Uterus (tissue), 4 donors: ENCODE data around the gene ANP32A. TPM values are rescaled to one million over a fixed set of nuclear protein-coding genes. Genes with fewer than 3 reads are reported as not detected.

Experiments used
- DNase-seq, 2 donors: peaks; one replicate each; pipeline ENCODE4 v3.0.0-alpha.2; 2019 to 2020
- H3K27ac ChIP-seq, 2 donors: fragments of 200-600 bp; sonication (generic); 1 replicate in 1 of 2; 2 replicates in 1 of 2; pipeline ENCODE4 v1.5.1; 2016 to 2018
- H3K27me3 ChIP-seq, 2 donors: fragments of 200-600 bp; sonication (generic); one replicate each; pipeline ENCODE4 v1.5.1; 2018 to 2019; ENCODE audit warnings: control low read depth in 1 of 2
- H3K36me3 ChIP-seq, 2 donors: fragments of 200-600 bp; sonication (generic); one replicate each; pipeline ENCODE4 v1.5.1; 2019; ENCODE audit warnings: control low read depth in 1 of 2
- H3K4me1 ChIP-seq, 2 donors: fragments of 200-600 bp; sonication (generic); one replicate each; pipeline ENCODE4 v1.5.1; 2018 to 2019; ENCODE audit warnings: control low read depth in 1 of 2
- H3K4me3 ChIP-seq, 2 donors: fragments of 200-600 bp; sonication (generic); 1 replicate in 1 of 2; 2 replicates in 1 of 2; pipeline ENCODE4 v1.5.1; 2018 to 2019; ENCODE audit warnings: mild to moderate bottlenecking in 1 of 2
- H3K9me3 ChIP-seq, 2 donors: fragments of 200-600 bp; sonication (generic); one replicate each; pipeline ENCODE4 v1.5.1; 2019; ENCODE audit warnings: control low read depth in 1 of 2
- POLR2A ChIP-seq, 2 donors: fragments of 450-650 bp; IDR thresholded peaks; one replicate each; pipeline ENCODE4 v1.6.1; 2016; ENCODE audit warnings: antibody characterized with exemption in 2 of 2, mild to moderate bottlenecking in 1 of 2, moderate library complexity in 1 of 2
- intact Hi-C: fragments of 100-400 bp; cut with DNase I; formaldehyde crosslinking; loops from one replicate; pipeline ENCODE4 v1.15.1; 2023; ENCODE audit warnings: low total_unique reads
- total RNA-seq, 4 donors: library from RNA; depleted of rRNA in 3 of 4; stranded (reverse); fragments of >200 nt in 3 of 4; gene quantifications; one replicate each; pipeline versions ENCODE4 v1.1.0 to v1.2.4, GENCODE V29; 2014 to 2023
- TF ChIP-seq, protein P1 (sequence below), 4 experiments: fragments of 200-600 bp in 2 of 4; fragments of 450-650 bp in 2 of 4; sonication (generic) in 2 of 4; IDR thresholded peaks; one replicate each; pipeline ENCODE4 v1.5.1; 2016 to 2019; ENCODE audit warnings: antibody characterized with exemption in 4 of 4, mild to moderate bottlenecking in 2 of 4, moderate library complexity in 1 of 4
- donor health status: DM: yes; HTN: yes; CAD: no.

ANP32A gene
- total RNA-seq, 4 donors from 2014 or later, result 32.1 to 117 (median 105) TPM

DNA sequence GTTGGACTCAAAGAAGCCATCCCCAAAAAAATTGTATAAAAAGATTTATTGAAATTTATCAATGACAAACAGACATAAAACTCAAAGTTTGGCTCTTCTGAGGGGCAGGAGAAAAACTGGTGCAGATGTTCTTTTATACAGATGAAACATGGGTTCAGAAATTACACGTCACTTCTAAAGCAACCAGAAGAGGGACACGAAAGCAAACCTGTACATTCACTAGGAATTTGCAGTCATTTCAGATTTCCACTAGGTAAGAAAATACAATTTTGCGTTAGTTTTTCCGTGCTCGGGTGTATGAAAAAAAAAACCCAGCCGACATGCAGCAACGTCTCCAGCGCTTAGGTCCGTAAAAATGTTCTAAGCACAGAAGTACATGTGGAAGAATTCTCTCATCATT is 41.8 kb downstream of the ANP32A start:
- TF ChIP-seq POLR2A (IDR thresholded peaks at IDR 0.05), result no peak
- TF ChIP-seq, protein P1, sequence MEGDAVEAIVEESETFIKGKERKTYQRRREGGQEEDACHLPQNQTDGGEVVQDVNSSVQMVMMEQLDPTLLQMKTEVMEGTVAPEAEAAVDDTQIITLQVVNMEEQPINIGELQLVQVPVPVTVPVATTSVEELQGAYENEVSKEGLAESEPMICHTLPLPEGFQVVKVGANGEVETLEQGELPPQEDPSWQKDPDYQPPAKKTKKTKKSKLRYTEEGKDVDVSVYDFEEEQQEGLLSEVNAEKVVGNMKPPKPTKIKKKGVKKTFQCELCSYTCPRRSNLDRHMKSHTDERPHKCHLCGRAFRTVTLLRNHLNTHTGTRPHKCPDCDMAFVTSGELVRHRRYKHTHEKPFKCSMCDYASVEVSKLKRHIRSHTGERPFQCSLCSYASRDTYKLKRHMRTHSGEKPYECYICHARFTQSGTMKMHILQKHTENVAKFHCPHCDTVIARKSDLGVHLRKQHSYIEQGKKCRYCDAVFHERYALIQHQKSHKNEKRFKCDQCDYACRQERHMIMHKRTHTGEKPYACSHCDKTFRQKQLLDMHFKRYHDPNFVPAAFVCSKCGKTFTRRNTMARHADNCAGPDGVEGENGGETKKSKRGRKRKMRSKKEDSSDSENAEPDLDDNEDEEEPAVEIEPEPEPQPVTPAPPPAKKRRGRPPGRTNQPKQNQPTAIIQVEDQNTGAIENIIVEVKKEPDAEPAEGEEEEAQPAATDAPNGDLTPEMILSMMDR (IDR thresholded peaks at IDR 0.05), result no peak
- Histone ChIP-seq H3K36me3 (no peaks in the 10 kb centered on the region), H3K27ac (no peak overlapping the region), H3K4me1 (no peaks in the 10 kb centered on the region), H3K9me3 (no peaks in the 10 kb centered on the region), H3K4me3 (no peak overlapping the region), H3K27me3 (no peaks in the 10 kb centered on the region)
- intact Hi-C loops, result no loop called here
- DNase-seq, result no peak

DNA sequence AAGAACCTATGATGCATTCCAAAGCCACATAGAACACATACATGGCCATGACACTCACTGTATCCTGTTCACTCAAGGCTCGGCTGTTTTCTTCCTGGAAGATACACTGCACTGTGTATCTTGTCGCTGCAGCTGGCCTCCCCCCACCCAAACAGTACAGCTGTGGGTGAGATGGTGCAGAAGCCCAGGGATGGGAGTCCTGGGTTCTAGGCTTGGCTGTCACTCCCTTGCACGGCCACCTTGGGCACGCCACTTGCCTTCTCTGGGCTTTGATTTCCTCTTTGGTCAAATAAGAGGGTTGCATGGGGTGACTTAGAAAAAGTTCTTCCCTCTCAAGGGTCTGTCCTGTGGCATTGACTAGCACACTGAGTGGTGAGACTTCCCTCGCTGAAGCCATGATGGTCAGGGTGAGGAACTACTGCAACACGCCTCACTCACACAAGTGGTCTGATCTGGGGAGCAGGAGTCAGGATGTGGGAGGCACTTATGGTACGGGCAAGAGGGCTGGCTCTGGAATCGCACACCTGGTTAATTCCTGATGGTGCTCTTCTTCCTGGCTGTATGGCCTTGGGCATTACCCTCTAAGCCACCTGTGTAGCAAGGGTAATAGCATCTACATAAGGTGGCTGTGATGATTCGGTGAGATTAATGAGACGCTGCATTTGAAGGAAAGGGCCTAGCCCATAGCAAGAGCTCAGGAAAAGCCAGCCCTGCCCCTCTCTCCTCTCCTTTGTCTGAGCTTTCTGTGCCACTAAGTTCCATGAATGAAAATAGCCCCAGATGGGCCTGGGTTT is 44.0 kb downstream of the ANP32A start:
- TF ChIP-seq, protein P1 (IDR thresholded peaks at IDR 0.05), result no peak
- Histone ChIP-seq H3K4me3 (no peak overlapping the region), H3K36me3 (no peaks in the 10 kb centered on the region), H3K9me3 (no peaks in the 10 kb centered on the region), H3K4me1 (no peaks in the 10 kb centered on the region), H3K27ac (peak overlapping the region in 1 of 2 donors; percentile 46), H3K27me3 (no peaks in the 10 kb centered on the region)
- DNase-seq, result no peak
- intact Hi-C loops, result no loop called here

DNA sequence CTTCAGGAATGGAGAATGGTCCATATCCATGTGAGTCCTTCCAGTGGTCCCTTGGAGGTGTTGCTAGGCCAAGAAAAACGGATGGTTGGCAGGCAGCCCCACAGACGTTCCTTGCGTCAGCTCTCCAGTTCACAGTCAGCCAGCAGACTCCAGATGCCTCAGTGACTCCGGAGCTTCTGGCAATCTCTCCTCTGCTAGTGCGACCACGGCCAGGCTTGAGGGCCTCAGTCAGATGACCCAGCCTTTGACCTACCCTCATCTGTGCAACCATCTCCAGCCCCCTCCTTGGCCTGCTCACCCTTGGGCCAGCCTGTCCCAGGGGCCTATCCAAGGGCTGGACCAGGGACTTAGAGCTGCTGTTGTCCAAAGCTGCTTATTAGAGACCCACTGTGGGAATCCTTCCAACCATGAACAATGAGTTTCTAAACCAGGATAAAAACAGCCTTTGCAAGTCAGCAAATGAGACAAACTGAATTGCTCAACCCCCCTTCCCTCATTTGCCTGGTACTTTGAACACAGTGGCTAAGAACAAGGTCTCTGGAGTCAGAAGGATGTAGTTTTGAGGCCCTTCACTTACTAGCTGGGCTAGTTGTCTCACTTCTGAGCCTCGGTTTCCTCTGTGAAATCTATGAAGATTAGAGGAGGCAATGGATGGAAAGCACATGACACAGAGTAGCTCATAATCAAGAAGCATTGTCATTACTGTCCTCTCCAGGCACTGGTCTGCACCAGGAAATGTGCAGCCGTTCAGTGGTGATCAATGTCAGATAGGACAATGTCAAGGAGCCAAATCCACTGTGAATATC is 44.8 kb downstream of the ANP32A start:
- Histone ChIP-seq H3K27ac (peak overlapping the region in 1 of 2 donors; percentile 46), H3K36me3 (no peaks in the 10 kb centered on the region), H3K9me3 (no peaks in the 10 kb centered on the region), H3K27me3 (no peaks in the 10 kb centered on the region), H3K4me1 (no peaks in the 10 kb centered on the region), H3K4me3 (no peak overlapping the region)
- intact Hi-C loops, result no loop called here
- TF ChIP-seq, protein P1 (IDR thresholded peaks at IDR 0.05), result no peak
- no peak for TF ChIP-seq POLR2A (IDR thresholded peaks at IDR 0.05)
- DNase-seq, result peak; percentile 84 to 86

DNA sequence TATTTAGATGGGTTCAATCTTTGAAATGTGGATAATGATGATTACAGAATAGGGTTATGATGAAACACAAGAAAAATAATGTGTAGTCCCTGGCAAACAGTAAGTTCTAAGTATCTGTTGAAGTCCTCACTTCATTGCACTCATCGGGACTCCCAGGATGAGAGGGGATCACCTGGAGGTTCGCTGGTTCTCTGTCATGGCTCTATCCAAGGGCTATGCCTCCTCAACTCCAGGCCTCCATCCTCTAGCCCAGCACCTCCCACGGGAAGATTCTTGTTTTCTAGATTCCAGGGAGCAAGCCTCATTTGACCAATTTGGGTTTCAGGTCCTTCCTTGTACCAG is 45.5 kb downstream of the ANP32A start:
- H3K9me3 ChIP-seq, result no peaks in the 10 kb centered on the region
- H3K27me3 ChIP-seq, result no peaks in the 10 kb centered on the region
- no peak for TF ChIP-seq POLR2A (IDR thresholded peaks at IDR 0.05)
- TF ChIP-seq, protein P1 (IDR thresholded peaks at IDR 0.05), result no peak
- peak overlapping the region in 1 of 2 donors; percentile 46 for H3K27ac ChIP-seq
- no peaks in the 10 kb centered on the region for H3K4me1 ChIP-seq
- H3K36me3 ChIP-seq, result no peaks in the 10 kb centered on the region
- intact Hi-C loops, result no loop called here
- H3K4me3 ChIP-seq, result no peak overlapping the region
- DNase-seq, result no peak
